SK-N-MC (cell line): ENCODE results near the gene GPC5.

Experiments
- EZH2 ChIP-seq: fragments of 200-600 bp; sonication (generic); IDR thresholded peaks from one replicate; pipeline ENCODE4 v1.6.1; 2017; ENCODE audit warnings: antibody characterized with exemption
- FOXP2 ChIP-seq: optimal IDR thresholded peaks from 2 replicates; pipeline ENCODE3; 2011; ENCODE audit warnings: mild to moderate bottlenecking, moderate library complexity; ENCODE audit not compliant: insufficient read depth; ENCODE audit errors: extremely low read length, control extremely low read depth
- POLR2AphosphoS5 ChIP-seq: IDR thresholded peaks from 2 replicates; pipeline ENCODE4 v1.6.1; 2012; ENCODE audit warnings: mild to moderate bottlenecking, low read depth, low read length, borderline replicate concordance

- TF ChIP-seq EZH2 (no peak), POLR2AphosphoS5 (no peak), FOXP2 (no peak)
These were observed 1429.1 kb downstream of the GPC5 start for GRCh38 chr13:92827503-92827902.
